Measurements from ENCODE around the gene C11orf24.

GRCh38 chr11:68315171-68315920, 43.6 kb upstream of the C11orf24 start:
- TF ChIP-seq, protein P1, sequence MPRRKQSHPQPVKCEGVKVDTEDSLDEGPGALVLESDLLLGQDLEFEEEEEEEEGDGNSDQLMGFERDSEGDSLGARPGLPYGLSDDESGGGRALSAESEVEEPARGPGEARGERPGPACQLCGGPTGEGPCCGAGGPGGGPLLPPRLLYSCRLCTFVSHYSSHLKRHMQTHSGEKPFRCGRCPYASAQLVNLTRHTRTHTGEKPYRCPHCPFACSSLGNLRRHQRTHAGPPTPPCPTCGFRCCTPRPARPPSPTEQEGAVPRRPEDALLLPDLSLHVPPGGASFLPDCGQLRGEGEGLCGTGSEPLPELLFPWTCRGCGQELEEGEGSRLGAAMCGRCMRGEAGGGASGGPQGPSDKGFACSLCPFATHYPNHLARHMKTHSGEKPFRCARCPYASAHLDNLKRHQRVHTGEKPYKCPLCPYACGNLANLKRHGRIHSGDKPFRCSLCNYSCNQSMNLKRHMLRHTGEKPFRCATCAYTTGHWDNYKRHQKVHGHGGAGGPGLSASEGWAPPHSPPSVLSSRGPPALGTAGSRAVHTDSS (tag by site-specific recombination; IDR thresholded peaks at IDR 0.05): no peak
- TF ChIP-seq CTCF (tag by site-specific recombination; IDR thresholded peaks at IDR 0.05): no peak
- TF ChIP-seq, protein P2, sequence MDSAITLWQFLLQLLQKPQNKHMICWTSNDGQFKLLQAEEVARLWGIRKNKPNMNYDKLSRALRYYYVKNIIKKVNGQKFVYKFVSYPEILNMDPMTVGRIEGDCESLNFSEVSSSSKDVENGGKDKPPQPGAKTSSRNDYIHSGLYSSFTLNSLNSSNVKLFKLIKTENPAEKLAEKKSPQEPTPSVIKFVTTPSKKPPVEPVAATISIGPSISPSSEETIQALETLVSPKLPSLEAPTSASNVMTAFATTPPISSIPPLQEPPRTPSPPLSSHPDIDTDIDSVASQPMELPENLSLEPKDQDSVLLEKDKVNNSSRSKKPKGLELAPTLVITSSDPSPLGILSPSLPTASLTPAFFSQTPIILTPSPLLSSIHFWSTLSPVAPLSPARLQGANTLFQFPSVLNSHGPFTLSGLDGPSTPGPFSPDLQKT (IDR thresholded peaks at IDR 0.05; ENCODE audit: borderline replicate concordance, low read depth, low read length): no peak

Measured in HEK293 (cell line).